Keratinocyte (primary cell): Measurements from ENCODE around the gene SMG6. TPM values are rescaled to one million over a fixed set of nuclear protein-coding genes. Genes with fewer than 3 reads are reported as not detected.

Experiments
- DNase-seq: peaks from one replicate; pipeline ENCODE4 v3.0.0-alpha.2; 2011; ENCODE audit warnings: low read depth, missing footprints, low spot score
- FAIRE-seq: peaks from 2 replicates; lab custom pipeline; 2011; peaks lifted over from hg19 to GRCh38; lab: Jason Lieb, UNC
- H2AFZ ChIP-seq: 2 replicates; pipeline ENCODE4 v1.6.0; 2012; ENCODE audit warnings: low read length, control low read depth, inconsistent platforms; ENCODE audit not compliant: control insufficient read depth
- H3K27ac ChIP-seq: 2 replicates; pipeline ENCODE4 v1.5.1; 2011; ENCODE audit warnings: low read length; ENCODE audit not compliant: control insufficient read depth, insufficient read depth
- H3K27me3 ChIP-seq: 3 replicates; pipeline ENCODE4 v1.6.0; 2011; ENCODE audit warnings: low read length; ENCODE audit not compliant: control insufficient read depth, insufficient read depth; ENCODE audit errors: extremely low read depth
- H3K36me3 ChIP-seq, 2 experiments: 2 replicates in 1 of 2; 3 replicates in 1 of 2; pipeline ENCODE4 v1.5.1; 2011; ENCODE audit warnings: low read length in 2 of 2, mild to moderate bottlenecking in 1 of 2; ENCODE audit not compliant: control insufficient read depth in 2 of 2, insufficient read depth in 2 of 2; ENCODE audit errors: extremely low read depth in 1 of 2
- H3K4me1 ChIP-seq: 3 replicates; pipeline ENCODE4 v1.5.1; 2011; ENCODE audit warnings: low read length; ENCODE audit not compliant: control insufficient read depth, insufficient read depth; ENCODE audit errors: extremely low read depth
- H3K4me2 ChIP-seq: 3 replicates; pipeline ENCODE4 v1.6.0; 2011; ENCODE audit warnings: low read depth, low read length; ENCODE audit not compliant: control insufficient read depth, insufficient read depth; ENCODE audit errors: extremely low read depth
- H3K4me3 ChIP-seq, 3 experiments: fragments of 200-600 bp in 1 of 3; sonication (generic) in 1 of 3; 2 replicates in 2 of 3; 3 replicates in 1 of 3; pipeline ENCODE4 v1.5.1; 2011 to 2016; ENCODE audit warnings: low read length in 3 of 3, mild to moderate bottlenecking in 3 of 3, control low read depth in 2 of 3, inconsistent platforms in 1 of 3, low read depth in 1 of 3, mixed read lengths in 1 of 3, mixed run types in 1 of 3, moderate library complexity in 1 of 3; ENCODE audit not compliant: control insufficient read depth in 2 of 3, insufficient read depth in 2 of 3; ENCODE audit errors: extremely low read depth in 1 of 3
- H3K79me2 ChIP-seq: 2 replicates; pipeline ENCODE4 v1.6.0; 2012; ENCODE audit warnings: low read length; ENCODE audit not compliant: control insufficient read depth, insufficient read depth
- H3K9ac ChIP-seq: 3 replicates; pipeline ENCODE4 v1.6.0; 2011; ENCODE audit warnings: low read length; ENCODE audit not compliant: control insufficient read depth, insufficient read depth; ENCODE audit errors: extremely low read depth
- H3K9me1 ChIP-seq: 3 replicates; pipeline ENCODE4 v1.6.0; 2011; ENCODE audit warnings: low read length; ENCODE audit not compliant: control insufficient read depth, insufficient read depth; ENCODE audit errors: extremely low read depth
- H3K9me3 ChIP-seq: 2 replicates; pipeline ENCODE4 v1.5.1; 2012; ENCODE audit warnings: low read depth, low read length; ENCODE audit not compliant: control insufficient read depth
- H4K20me1 ChIP-seq: 3 replicates; pipeline ENCODE4 v1.6.0; 2011; ENCODE audit warnings: low read length; ENCODE audit not compliant: control insufficient read depth, insufficient read depth; ENCODE audit errors: extremely low read depth
- CTCF ChIP-seq, 3 experiments: IDR thresholded peaks in 1 of 3; conservative IDR thresholded peaks in 1 of 3; optimal IDR thresholded peaks in 1 of 3; 2 replicates in 2 of 3; 3 replicates in 1 of 3; pipeline versions ENCODE3 to v1.5.1; 2011; ENCODE audit warnings: low read length in 3 of 3, mild to moderate bottlenecking in 3 of 3, moderate library complexity in 2 of 3, control low read depth in 1 of 3, inconsistent platforms in 1 of 3; ENCODE audit not compliant: insufficient read depth in 2 of 3; ENCODE audit errors: extremely low read depth in 1 of 3
- EZH2 ChIP-seq: IDR thresholded peaks from one replicate; pipeline ENCODE4 v1.6.1; 2012; ENCODE audit warnings: inconsistent platforms, mild to moderate bottlenecking, low read length, moderate library complexity
- dilution Hi-C: fragments of 300-500 bp; cut with MboI; formaldehyde crosslinking; loops from one replicate; pipeline ENCODE4 v1.7.0; 2020; ENCODE audit warnings: low sequenced_read_pairs; ENCODE audit not compliant: extremely low pct_ligation_motif_present
- polyA plus RNA-seq, 5 experiments: library from polyadenylated mRNA; depleted of rRNA in 3 of 5; stranded (reverse) in 3 of 5; stranded (forward) in 1 of 5; unstranded in 1 of 5; fragments of >200 nt; gene quantifications; 1 replicate in 1 of 5; 2 replicates in 3 of 5; 3 replicates in 1 of 5; pipeline versions ENCODE4 v1.2.1 to v1.2.3, GENCODE V29; 2011 to 2012; ENCODE audit warnings: missing spikeins in 2 of 5, low read depth in 1 of 5, low replicate concordance in 1 of 5

Gene SMG6
- polyA plus RNA-seq, 1 donor (not counting 4 experiments of a cell fraction or from before 2014, with no cell fraction given) = 3.6 TPM

DNA sequence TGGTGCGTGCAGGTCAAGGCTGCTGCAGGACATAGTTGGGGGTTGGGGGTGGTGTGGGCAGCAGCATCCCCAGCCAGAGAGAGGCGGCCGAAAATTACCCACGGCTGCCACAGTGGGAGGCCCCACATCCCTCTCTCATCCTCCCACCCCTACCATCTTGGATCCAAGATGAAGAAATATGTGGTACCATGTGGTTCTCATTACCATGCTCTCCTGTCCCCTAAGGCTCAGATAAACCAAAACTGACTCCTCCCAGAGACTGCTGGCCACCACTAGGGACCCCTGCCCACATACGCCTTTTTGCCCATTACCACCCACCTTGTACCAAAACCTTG, 128.3 kb downstream of the SMG6 start:
- no peak for FAIRE-seq
- DNase-seq = no peak
- no peak overlapping the region for H3K4me3 ChIP-seq
- H4K20me1 ChIP-seq = no peaks in the 10 kb centered on the region
- peak overlapping the region; percentile 8 for H3K27ac ChIP-seq
- H3K4me1 ChIP-seq = peaks cover 45% of the 10 kb centered on the region
- no peak overlapping the region for H2AFZ ChIP-seq
- dilution Hi-C loops = no loop called here
- H3K9me1 ChIP-seq = peaks cover 3% of the 10 kb centered on the region
- H3K36me3 ChIP-seq = peaks cover 8 to 14% of the 10 kb centered on the region in 2 experiments
- TF ChIP-seq CTCF (optimal IDR thresholded peaks at IDR 0.05 in 1 of 3, IDR thresholded peaks at IDR 0.05 in 1 of 3, conservative IDR thresholded peaks at IDR 0.05 in 1 of 3; ENCODE audit: extremely low read depth in 1 of 3, insufficient read depth in 2 of 3, low read length in 3 of 3) (no peak), EZH2 (no peak)
- no peak overlapping the region for H3K9ac ChIP-seq
- H3K9me3 ChIP-seq = no peaks in the 10 kb centered on the region
- H3K4me2 ChIP-seq = no peak overlapping the region
- H3K79me2 ChIP-seq = no peaks in the 10 kb centered on the region
- no peaks in the 10 kb centered on the region for H3K27me3 ChIP-seq

DNA sequence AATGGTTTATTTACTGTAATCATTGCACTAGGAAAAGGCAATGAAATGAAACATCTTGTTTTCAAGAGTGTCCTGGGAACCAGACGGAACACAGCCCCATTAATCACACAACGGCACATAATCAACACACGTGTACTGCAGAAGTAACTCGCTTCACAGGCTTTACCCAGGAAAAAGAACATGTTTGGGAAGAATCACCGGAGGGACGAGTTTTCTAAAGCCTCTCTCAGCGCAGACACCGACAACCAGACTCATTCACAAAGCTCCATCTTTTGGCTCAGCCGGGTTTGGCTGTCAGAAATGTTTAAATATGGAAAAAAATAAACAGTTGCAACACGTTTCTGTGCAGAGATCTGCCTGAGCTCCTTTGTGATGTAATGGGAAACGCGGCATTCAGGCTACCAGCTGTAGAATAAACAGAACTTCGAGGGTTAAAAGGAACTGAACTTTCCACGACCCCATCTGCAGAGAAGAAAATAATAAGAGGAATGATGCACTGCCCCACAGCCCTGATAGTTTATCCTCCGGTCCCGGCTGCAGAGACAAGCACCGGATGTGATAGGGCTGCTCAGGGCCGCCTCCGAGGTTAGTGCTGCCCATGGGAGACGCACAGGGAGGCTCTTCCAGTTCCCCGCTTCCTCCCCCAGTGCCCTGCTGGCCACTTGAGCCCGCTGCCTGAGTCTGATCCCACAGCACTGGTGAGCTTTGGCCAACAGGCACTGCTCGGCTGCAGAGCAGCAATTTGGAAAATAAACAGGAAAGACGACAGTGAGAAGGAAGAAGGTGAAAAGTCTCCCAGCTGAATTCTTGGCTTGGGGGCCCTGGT, 128.9 kb downstream of the SMG6 start:
- peaks cover 13 to 20% of the 10 kb centered on the region in 2 experiments for H3K36me3 ChIP-seq
- peaks cover 3% of the 10 kb centered on the region for H3K9me1 ChIP-seq
- no peak overlapping the region for H3K4me3 ChIP-seq
- H3K9ac ChIP-seq = no peak overlapping the region
- TF ChIP-seq EZH2 (no peak), CTCF (optimal IDR thresholded peaks at IDR 0.05 in 1 of 3, IDR thresholded peaks at IDR 0.05 in 1 of 3, conservative IDR thresholded peaks at IDR 0.05 in 1 of 3; ENCODE audit: extremely low read depth in 1 of 3, insufficient read depth in 2 of 3, low read length in 3 of 3) (no peak)
- no peaks in the 10 kb centered on the region for H3K79me2 ChIP-seq
- DNase-seq (no peak), FAIRE-seq (no peak)
- dilution Hi-C loops = no loop called here
- no peak overlapping the region for H3K4me2 ChIP-seq
- H3K9me3 ChIP-seq = no peaks in the 10 kb centered on the region
- H4K20me1 ChIP-seq = no peaks in the 10 kb centered on the region
- no peaks in the 10 kb centered on the region for H3K27me3 ChIP-seq
- H2AFZ ChIP-seq = no peak overlapping the region
- H3K4me1 ChIP-seq = peaks cover 45% of the 10 kb centered on the region
- peak overlapping the region; percentile 36 for H3K27ac ChIP-seq
